Osteoblast (primary cell): Measurements from ENCODE around the gene MINDY3. TPM values are rescaled to one million over a fixed set of nuclear protein-coding genes. Genes with fewer than 3 reads are reported as not detected.

ENCODE experiments used
- DNase-seq: peaks from one replicate; pipeline ENCODE4 v3.0.0; 2011; ENCODE audit warnings: low spot score, mixed read lengths; ENCODE audit not compliant: insufficient read length; ENCODE audit errors: missing footprints
- H2AFZ ChIP-seq: 2 replicates; pipeline ENCODE4 v1.6.0; 2011; ENCODE audit warnings: mild to moderate bottlenecking, low read length
- H3K27ac ChIP-seq: 2 replicates; pipeline ENCODE4 v1.5.1; 2011; ENCODE audit warnings: mild to moderate bottlenecking, low read depth, low read length, moderate library complexity
- H3K27me3 ChIP-seq: 2 replicates; pipeline ENCODE4 v1.6.0; 2012; ENCODE audit warnings: mild to moderate bottlenecking, control low read depth, inconsistent platforms, low read length, moderate library complexity; ENCODE audit not compliant: insufficient read depth
- H3K36me3 ChIP-seq: 2 replicates; pipeline ENCODE4 v1.5.1; 2011; ENCODE audit warnings: mild to moderate bottlenecking, low read length, control low read depth, moderate library complexity; ENCODE audit not compliant: insufficient read depth
- H3K4me1 ChIP-seq: 2 replicates; pipeline ENCODE4 v1.5.1; 2011; ENCODE audit warnings: mild to moderate bottlenecking, low read length, control low read depth, moderate library complexity; ENCODE audit not compliant: insufficient read depth
- H3K4me2 ChIP-seq: 2 replicates; pipeline ENCODE4 v1.6.0; 2011; ENCODE audit warnings: mild to moderate bottlenecking, low read length; ENCODE audit not compliant: insufficient read depth
- H3K4me3 ChIP-seq: fragments of 200-600 bp; sonication (generic); 3 replicates; pipeline ENCODE4 v1.5.1; 2012; ENCODE audit warnings: mild to moderate bottlenecking, low read length, inconsistent platforms; ENCODE audit not compliant: insufficient read depth
- H3K79me2 ChIP-seq: 2 replicates; pipeline ENCODE4 v1.6.0; 2012; ENCODE audit warnings: mild to moderate bottlenecking, low read length, control low read depth, inconsistent platforms; ENCODE audit not compliant: insufficient read depth
- H3K9me3 ChIP-seq: 2 replicates; pipeline ENCODE4 v1.5.1; 2011; ENCODE audit warnings: low read depth, low read length, control low read depth
- H4K20me1 ChIP-seq: 2 replicates; pipeline ENCODE4 v1.6.0; 2012; ENCODE audit warnings: mild to moderate bottlenecking, low read length, control low read depth; ENCODE audit not compliant: insufficient read depth
- CTCF ChIP-seq: IDR thresholded peaks from 2 replicates; pipeline ENCODE4 v1.5.1; 2011; ENCODE audit warnings: mild to moderate bottlenecking, low read depth, low read length, moderate library complexity; ENCODE audit errors: extremely low read depth
- total RNA-seq: library from RNA; depleted of rRNA; stranded (reverse); fragments of >200 nt; gene quantifications from 2 replicates; pipeline ENCODE4 v1.2.3, GENCODE V29; 2012

MINDY3 gene
- total RNA-seq, 1 donor: 36.6 TPM

GRCh38 chr10:15896654-15897053, 36.3 kb upstream of the MINDY3 start:
- Histone ChIP-seq H2AFZ (no peak overlapping the region), H4K20me1 (no peaks in the 10 kb centered on the region), H3K4me3 (no peak overlapping the region), H3K4me2 (no peak overlapping the region), H3K36me3 (no peaks in the 10 kb centered on the region), H3K79me2 (no peaks in the 10 kb centered on the region), H3K27me3 (no peaks in the 10 kb centered on the region), H3K9me3 (no peaks in the 10 kb centered on the region), H3K27ac (no peak overlapping the region), H3K4me1 (no peaks in the 10 kb centered on the region)
- no peak for DNase-seq
- TF ChIP-seq CTCF: no peak

- no peak for DNase-seq
- H3K9me3 ChIP-seq: no peaks in the 10 kb centered on the region
- H3K79me2 ChIP-seq: no peaks in the 10 kb centered on the region
- no peaks in the 10 kb centered on the region for H3K36me3 ChIP-seq
- H3K4me3 ChIP-seq: no peak overlapping the region
- no peak overlapping the region for H2AFZ ChIP-seq
- TF ChIP-seq CTCF: no peak
- H3K27ac ChIP-seq: no peak overlapping the region
- H4K20me1 ChIP-seq: no peaks in the 10 kb centered on the region
- H3K4me2 ChIP-seq: no peak overlapping the region
- peaks cover 20% of the 10 kb centered on the region for H3K27me3 ChIP-seq
- H3K4me1 ChIP-seq: no peaks in the 10 kb centered on the region
Measured at GRCh38 chr10:15884447-15884846, 24.1 kb upstream of the MINDY3 start.

- Histone ChIP-seq H3K27me3 (peaks cover 15% of the 10 kb centered on the region), H3K36me3 (no peaks in the 10 kb centered on the region), H3K4me2 (no peak overlapping the region), H3K79me2 (no peaks in the 10 kb centered on the region), H4K20me1 (no peaks in the 10 kb centered on the region), H3K9me3 (no peaks in the 10 kb centered on the region), H3K27ac (no peak overlapping the region), H3K4me1 (no peaks in the 10 kb centered on the region), H3K4me3 (no peak overlapping the region), H2AFZ (no peak overlapping the region)
- no peak for DNase-seq
- TF ChIP-seq CTCF: no peak
Measured at GRCh38 chr10:15881542-15881941, 21.2 kb upstream of the MINDY3 start.

GRCh38 chr10:15879663-15880062, 19.4 kb upstream of the MINDY3 start:
- Histone ChIP-seq H2AFZ (no peak overlapping the region), H3K79me2 (no peaks in the 10 kb centered on the region), H4K20me1 (no peaks in the 10 kb centered on the region), H3K27me3 (peaks cover 15% of the 10 kb centered on the region), H3K9me3 (no peaks in the 10 kb centered on the region), H3K36me3 (no peaks in the 10 kb centered on the region), H3K4me3 (no peak overlapping the region), H3K4me1 (no peaks in the 10 kb centered on the region), H3K27ac (no peak overlapping the region), H3K4me2 (no peak overlapping the region)
- TF ChIP-seq CTCF: no peak
- no peak for DNase-seq
